Peyer's patch (tissue), 4 donors: ENCODE data around the gene CMTM2.
"Not testable (repeated sequence)": the region's sequence is repeated elsewhere in the genome, so short reads cannot be mapped to it uniquely, and the experiment has no call there.

Source experiments
- CTCF ChIP-seq, 6 experiments: fragments of 450-650 bp in 4 of 6; fragments of 200-600 bp in 2 of 6; sonication (generic) in 1 of 6; IDR thresholded peaks; one replicate each; pipeline ENCODE4 v1.5.1; 2017 to 2019; ENCODE audit warnings: antibody characterized with exemption in 6 of 6, mild to moderate bottlenecking in 3 of 6, moderate library complexity in 1 of 6
- POLR2A ChIP-seq, 2 donors: fragments of 450-650 bp; IDR thresholded peaks; one replicate each; pipeline ENCODE4 v1.5.1; 2017; ENCODE audit warnings: antibody characterized with exemption in 2 of 2, mild to moderate bottlenecking in 2 of 2, moderate library complexity in 2 of 2

DNA sequence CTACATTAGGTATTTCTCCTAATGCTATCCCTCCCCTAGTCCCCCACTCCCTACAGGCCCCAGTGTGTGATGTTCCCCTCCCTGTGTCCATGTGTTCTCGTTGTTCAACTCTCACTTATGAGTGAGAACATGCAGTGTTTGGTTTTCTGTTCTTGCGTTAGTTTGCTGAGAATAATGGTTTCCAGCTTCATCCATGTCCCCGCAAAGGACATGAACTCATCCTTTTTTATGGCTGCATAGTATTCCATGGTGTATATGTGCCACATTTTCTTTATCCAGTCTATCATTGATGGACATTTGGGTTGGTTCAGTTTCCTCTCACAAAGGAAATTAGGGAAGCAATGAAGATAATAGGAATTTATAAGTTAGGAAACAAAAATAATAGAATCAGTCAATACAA is 12.0 kb upstream of the CMTM2 start:
- TF ChIP-seq CTCF, POLR2A (IDR thresholded peaks at IDR 0.05): not testable (repeated sequence)
